B cell (primary cell): Measurements from ENCODE around the gene PCMTD2. TPM values are rescaled to one million over a fixed set of nuclear protein-coding genes. Genes with fewer than 3 reads are reported as not detected.

Experiments
- ATAC-seq: fragments of 200-7000 bp; cut with Tn5 transposase; one replicate; pipeline ENCODE4 v1.10.0; 2021; ENCODE audit warnings: low read depth, mild to moderate bottlenecking, moderate number of reproducible peaks, moderate library complexity
- CTCF ChIA-PET: fragments of 350-600 bp; sonication (Branson Sonifier 250); formaldehyde crosslinking; loops from one replicate; lab custom pipeline; 2021; ENCODE audit warnings: antibody characterized with exemption, inconsistent platforms; lab: Charles Lee
- POLR2A ChIA-PET: fragments of 350-600 bp; sonication (Branson Sonifier 250); formaldehyde crosslinking; loops from one replicate; lab custom pipeline; 2021; ENCODE audit warnings: antibody characterized with exemption; lab: Charles Lee
- DNase-seq: peaks from one replicate; pipeline ENCODE4 v3.0.0; 2013
- H2AFZ ChIP-seq: 2 replicates; pipeline ENCODE4 v1.6.1; 2012; ENCODE audit warnings: mild to moderate bottlenecking, low read depth, low read length; ENCODE audit not compliant: insufficient read depth, poor library complexity, severe bottlenecking
- H3K27ac ChIP-seq, 2 donors: 1 replicate in 1 of 2; 2 replicates in 1 of 2; pipeline ENCODE4 v1.5.1; 2012 to 2013; ENCODE audit warnings: low read length in 2 of 2, mild to moderate bottlenecking in 2 of 2, moderate library complexity in 1 of 2
- H3K27me3 ChIP-seq, 4 experiments: fragments of 200-600 bp in 1 of 4; sonication (generic) in 1 of 4; replicated peaks in 1 of 4; 1 replicate in 2 of 4; 2 replicates in 2 of 4; pipeline versions ENCODE4 v1.6.1 to v1.7.0; 2013 to 2016; ENCODE audit warnings: low read length in 3 of 4, mild to moderate bottlenecking in 2 of 4, mixed read lengths in 1 of 4, moderate library complexity in 1 of 4; ENCODE audit not compliant: insufficient read depth in 4 of 4, control insufficient read depth in 3 of 4; ENCODE audit errors: control extremely low read depth in 1 of 4
- H3K36me3 ChIP-seq, 2 experiments: replicated peaks in 1 of 2; 1 replicate in 1 of 2; 2 replicates in 1 of 2; pipeline versions ENCODE4 v1.6.1 to v1.7.1; 2013; ENCODE audit warnings: low read length in 1 of 2; ENCODE audit not compliant: insufficient read depth in 2 of 2, control insufficient read depth in 1 of 2; ENCODE audit errors: control extremely low read depth in 1 of 2, extremely low read depth in 1 of 2
- H3K4me1 ChIP-seq, 2 donors: fragments of 200-600 bp in 1 of 2; sonication (generic) in 1 of 2; 1 replicate in 1 of 2; 2 replicates in 1 of 2; pipeline versions ENCODE4 v1.5.1 to v1.6.1; 2013 to 2017; ENCODE audit warnings: low read length in 2 of 2; ENCODE audit not compliant: control insufficient read depth in 2 of 2, insufficient read depth in 2 of 2
- H3K4me2 ChIP-seq: replicated peaks from 2 replicates; pipeline ENCODE3; 2012; ENCODE audit warnings: mild to moderate bottlenecking, low read depth, low read length; ENCODE audit not compliant: poor library complexity, severe bottlenecking
- H3K4me3 ChIP-seq, 5 experiments: fragments of 200-600 bp in 1 of 5; sonication (generic) in 1 of 5; 1 replicate in 3 of 5; 2 replicates in 2 of 5; pipeline versions ENCODE4 v1.5.1 to v1.7.0; 2011 to 2016; ENCODE audit warnings: low read length in 4 of 5, mild to moderate bottlenecking in 4 of 5, low read depth in 2 of 5, control low read depth in 1 of 5, moderate library complexity in 1 of 5; ENCODE audit not compliant: insufficient read depth in 1 of 5; ENCODE audit errors: control extremely low read depth in 1 of 5, extremely low read depth in 1 of 5
- H3K79me2 ChIP-seq: fragments of 200-600 bp; sonication (generic); one replicate; pipeline ENCODE4 v1.6.0; 2016; ENCODE audit warnings: low read length; ENCODE audit not compliant: control insufficient read depth, insufficient read depth
- H3K9ac ChIP-seq: fragments of 200-600 bp; sonication (generic); 2 replicates; pipeline ENCODE4 v1.6.1; 2017; ENCODE audit warnings: mild to moderate bottlenecking, low read length, moderate library complexity
- H3K9me3 ChIP-seq, 3 donors: one replicate each; pipeline versions ENCODE4 v1.6.1 to v1.7.1; 2013; ENCODE audit warnings: low read length in 2 of 3; ENCODE audit not compliant: control insufficient read depth in 2 of 3, insufficient read depth in 1 of 3; ENCODE audit errors: control extremely low read depth in 1 of 3
- H4K20me1 ChIP-seq: 2 replicates; pipeline ENCODE4 v1.6.0; 2012; ENCODE audit warnings: mild to moderate bottlenecking, low read length; ENCODE audit not compliant: insufficient read depth, control insufficient read depth, poor library complexity, severe bottlenecking
- H3K27ac Mint-ChIP-seq: one replicate; pipeline ENCODE4 v1.8.0; 2021; ENCODE audit warnings: mixed read lengths
- H3K27me3 Mint-ChIP-seq: one replicate; pipeline ENCODE4 v1.8.0; 2021; ENCODE audit warnings: mixed read lengths
- H3K4me1 Mint-ChIP-seq: one replicate; pipeline ENCODE4 v1.8.0; 2021; ENCODE audit warnings: mixed read lengths
- H3K4me3 Mint-ChIP-seq: one replicate; pipeline ENCODE4 v1.8.0; 2021; ENCODE audit warnings: mixed read lengths
- H3K9me3 Mint-ChIP-seq: one replicate; pipeline ENCODE4 v1.8.0; 2022; ENCODE audit warnings: mixed read lengths; ENCODE audit not compliant: insufficient read depth
- CTCF ChIP-seq: fragments of 200-600 bp; IDR thresholded peaks from one replicate; pipeline ENCODE4 v1.8.0; 2022; ENCODE audit warnings: antibody characterized with exemption, mild to moderate bottlenecking
- EZH2 ChIP-seq: IDR thresholded peaks from 2 replicates; pipeline ENCODE4 v1.6.1; 2012; ENCODE audit warnings: borderline replicate concordance, low read depth, mild to moderate bottlenecking, moderate library complexity, low read length; ENCODE audit not compliant: insufficient read depth, poor library complexity, severe bottlenecking
- WGBS: methylation state at CpG from one replicate; pipeline ENCODE4 v1.1.5; 2013; ENCODE audit warnings: missing lambda C conversion rate; ENCODE audit not compliant: insufficient coverage; 5-methylcytosine and 5-hydroxymethylcytosine counted together
- intact Hi-C: fragments of 100-400 bp; cut with micrococcal nuclease; formaldehyde crosslinking; loops from one replicate; pipeline ENCODE4 v1.10.0; 2022
- polyA plus RNA-seq: library from polyadenylated mRNA; depleted of rRNA; stranded (reverse); fragments of >200 nt; gene quantifications from 2 replicates; pipeline ENCODE4 v1.2.3, GENCODE V29; 2012
- total RNA-seq, 2 donors: library from RNA; stranded (reverse); fragments of 120-200 nt in 1 of 2; gene quantifications; 1 replicate in 1 of 2; 2 replicates in 1 of 2; pipeline versions ENCODE4 v1.2.3 to v1.2.4, GENCODE V29; 2013 to 2022

Gene PCMTD2
- total and polyA plus RNA-seq, 2 donors (not counting 1 experiment from before 2014, with no cell fraction given) = 39.8 to 131 TPM

GRCh38 chr20:64256282-64256935 lies 861 bp downstream of the PCMTD2 start:
- Mint-ChIP-seq H3K4me1 (peaks cover 59% of the 10 kb centered on the region), H3K9me3 (no peaks in the 10 kb centered on the region), H3K27me3 (peaks cover 5% of the 10 kb centered on the region), H3K4me3 (peak overlapping the region; percentile 95), H3K27ac (peak overlapping the region; percentile 98)
- no peak for TF ChIP-seq CTCF
- no peak for TF ChIP-seq EZH2
- H3K27ac ChIP-seq = peak overlapping the region in 1 of 2 donors; percentile 77
- peaks cover 0 to 6% of the 10 kb centered on the region in 2 experiments for H3K36me3 ChIP-seq
- peaks cover 0 to 3% (median 0%) of the 10 kb centered on the region in 4 experiments for H3K27me3 ChIP-seq
- ATAC-seq = no peak
- H3K4me3 ChIP-seq = peak overlapping the region; percentile 57 to 86 (median 64)
- peak overlapping the region; percentile 78 for H3K9ac ChIP-seq
- no peaks in the 10 kb centered on the region for H3K9me3 ChIP-seq
- H3K4me1 ChIP-seq = peaks cover 32 to 33% of the 10 kb centered on the region in 2 donors
- no peak for DNase-seq
- H2AFZ ChIP-seq = peak overlapping the region; percentile 98
- CTCF ChIA-PET = interaction anchor here (1.1 to 2.3 kb wide), 2 partner anchors 12 to 218 kb away, joined by 3 to 6 read pairs; no protein-coding TSS in a partner anchor
- peaks cover 57% of the 10 kb centered on the region for H3K79me2 ChIP-seq
- POLR2A ChIA-PET = interaction anchor here (0.7 to 1.2 kb wide), 2 partner anchors 156 to 1446 kb away, joined by 3 to 4 read pairs; no protein-coding TSS in a partner anchor
- WGBS = 41% methylated on average over 7 of the region's 15 CpGs
- intact Hi-C loops = loop anchor here (5.0 kb wide), 1 partner anchor 179 kb away; the partner anchor contains the start of gene RGS19
- peaks cover 19% of the 10 kb centered on the region for H4K20me1 ChIP-seq
- H3K4me2 ChIP-seq = peak overlapping the region; percentile 98
